Myometrial cell (primary cell): ENCODE data around the gene NUDT3. TPM values are rescaled to one million over a fixed set of nuclear protein-coding genes. Genes with fewer than 3 reads are reported as not detected.

ENCODE experiments used
- total RNA-seq: library from RNA; depleted of rRNA; stranded (reverse); fragments of >200 nt; gene quantifications from 2 replicates; pipeline ENCODE4 v1.2.3, GENCODE V29; 2015

The NUDT3 gene
- 18.2 and 22.0 TPM in 2 replicates for total RNA-seq

DNA sequence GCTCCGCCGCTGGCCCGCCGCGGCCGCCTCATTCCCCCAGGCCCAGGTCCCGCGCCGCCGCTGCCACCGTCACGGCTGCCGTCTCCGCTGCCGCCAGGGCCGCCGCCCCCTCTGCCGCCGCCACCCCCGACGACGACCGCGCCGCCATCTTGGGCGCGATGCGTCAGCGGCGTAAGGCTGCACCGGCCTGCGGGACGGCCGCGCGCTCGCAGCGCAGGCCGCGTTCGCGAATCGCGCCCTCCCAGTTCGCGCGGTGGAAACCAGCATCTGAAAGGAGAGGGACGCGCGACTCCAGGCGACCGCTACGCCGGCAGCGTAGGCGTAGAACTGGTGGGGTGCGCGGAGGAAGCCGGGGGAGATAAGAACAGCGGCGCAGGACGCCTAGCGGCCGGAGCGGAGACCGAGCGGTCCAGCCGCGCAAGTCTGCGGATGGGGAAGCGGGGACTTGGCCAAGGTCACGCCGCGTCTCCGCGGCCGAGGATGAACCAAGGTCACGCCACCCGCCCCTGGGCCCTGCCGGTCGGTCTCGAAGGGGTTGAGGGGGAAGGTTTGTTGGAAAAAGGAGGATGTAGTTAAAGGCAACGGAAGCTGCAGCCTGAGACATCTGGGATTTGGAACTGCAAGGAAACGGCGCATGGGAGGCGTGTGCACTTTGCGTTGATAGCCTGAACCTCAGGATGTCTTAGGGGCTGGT, at the start of gene NUDT3:
TSS of gene NUDT3 (minus strand) at position 173 of the 694 bp plus-strand sequence. CDS start 307 bp downstream, outside the sequence.

DNA sequence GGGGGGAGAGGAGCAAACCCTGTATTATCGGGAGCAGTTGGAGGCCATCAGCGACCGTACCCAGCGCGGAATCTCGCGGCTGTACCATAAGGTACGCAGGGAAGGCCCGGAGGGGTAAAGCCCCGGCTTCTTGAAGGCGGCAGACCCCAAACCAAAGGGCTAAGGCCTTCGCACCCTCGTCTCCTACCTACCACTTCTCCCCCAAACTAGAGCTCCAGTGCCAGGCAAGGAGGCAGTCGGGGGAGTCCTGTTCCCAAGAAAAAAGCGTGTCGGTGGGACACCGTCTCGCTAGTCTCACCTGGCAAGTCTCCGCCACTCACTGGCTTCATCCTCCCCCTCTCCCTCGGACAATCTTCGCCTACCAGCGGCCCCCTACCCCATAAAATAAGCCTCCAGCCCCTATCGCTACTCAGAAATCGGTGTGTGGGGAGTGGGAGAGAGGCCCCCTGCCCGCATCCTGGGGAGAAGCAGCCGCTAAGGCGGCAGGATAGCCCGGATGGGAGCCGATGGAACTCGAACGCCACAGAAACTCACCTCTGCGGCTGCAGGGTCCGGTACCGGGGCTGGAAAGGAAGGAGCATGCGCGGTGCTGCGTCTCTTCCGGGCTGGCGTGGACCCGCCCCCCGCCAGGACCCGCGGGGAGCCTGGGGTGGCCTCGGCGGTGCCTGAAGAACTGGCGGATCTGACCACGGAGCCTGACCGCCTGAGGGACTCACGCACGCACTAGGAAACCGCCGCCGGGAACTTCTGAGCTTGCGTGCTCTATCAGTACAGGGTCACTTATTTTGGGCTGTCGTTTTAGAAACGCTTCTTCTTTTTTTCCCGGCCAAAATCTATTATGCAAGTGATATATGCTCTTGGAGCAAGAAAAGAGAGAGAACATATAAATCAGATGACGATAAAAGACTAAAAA, 33.3 kb upstream of the NUDT3 start, which contains the start of gene RPS10:
TSS of gene RPS10 (minus strand) at position 572 of the 913 bp plus-strand sequence. CDS start 848 bp downstream, outside the sequence.

DNA sequence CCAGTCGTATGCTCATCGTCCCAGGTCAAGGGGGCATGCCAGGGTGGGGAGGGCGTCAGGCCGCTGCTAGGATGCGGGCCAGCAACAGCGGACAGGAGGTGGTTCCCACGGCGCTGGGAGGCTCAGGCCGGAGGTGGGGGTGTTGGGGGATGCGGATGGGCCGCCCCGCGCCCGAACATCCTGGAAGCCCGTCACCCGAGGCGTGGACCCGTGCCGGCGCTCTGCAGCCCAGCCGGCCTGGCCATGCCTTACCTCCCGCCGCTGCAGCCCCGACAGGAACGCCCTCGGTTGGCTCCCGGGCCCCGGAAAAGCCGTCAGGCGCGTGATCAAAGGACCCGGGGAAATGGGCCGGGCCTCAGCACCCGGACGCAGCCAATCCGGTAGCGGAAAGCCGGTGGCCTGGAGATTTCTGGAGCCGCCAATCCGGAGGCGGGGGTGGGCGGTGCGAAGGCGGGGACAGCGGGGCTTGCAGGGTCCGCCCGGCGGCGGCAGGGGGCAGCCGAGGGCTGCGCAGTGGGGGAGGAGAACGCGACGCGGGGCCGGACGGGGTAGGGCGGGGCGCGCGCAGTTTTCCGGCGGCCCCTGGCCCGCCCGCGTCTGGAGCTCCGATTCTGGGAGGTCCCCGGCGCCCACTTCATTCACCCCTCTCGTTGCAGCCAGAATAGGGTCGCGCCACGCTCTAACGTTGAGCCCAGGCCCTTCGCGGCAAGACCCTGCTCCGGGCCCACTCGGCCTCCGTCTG, 143.6 kb downstream of the NUDT3 start, which contains the start of gene SMIM29:
TSS of gene SMIM29 (minus strand) at position 280 of the 742 bp plus-strand sequence. CDS start 1,215 bp downstream, outside the sequence.

DNA sequence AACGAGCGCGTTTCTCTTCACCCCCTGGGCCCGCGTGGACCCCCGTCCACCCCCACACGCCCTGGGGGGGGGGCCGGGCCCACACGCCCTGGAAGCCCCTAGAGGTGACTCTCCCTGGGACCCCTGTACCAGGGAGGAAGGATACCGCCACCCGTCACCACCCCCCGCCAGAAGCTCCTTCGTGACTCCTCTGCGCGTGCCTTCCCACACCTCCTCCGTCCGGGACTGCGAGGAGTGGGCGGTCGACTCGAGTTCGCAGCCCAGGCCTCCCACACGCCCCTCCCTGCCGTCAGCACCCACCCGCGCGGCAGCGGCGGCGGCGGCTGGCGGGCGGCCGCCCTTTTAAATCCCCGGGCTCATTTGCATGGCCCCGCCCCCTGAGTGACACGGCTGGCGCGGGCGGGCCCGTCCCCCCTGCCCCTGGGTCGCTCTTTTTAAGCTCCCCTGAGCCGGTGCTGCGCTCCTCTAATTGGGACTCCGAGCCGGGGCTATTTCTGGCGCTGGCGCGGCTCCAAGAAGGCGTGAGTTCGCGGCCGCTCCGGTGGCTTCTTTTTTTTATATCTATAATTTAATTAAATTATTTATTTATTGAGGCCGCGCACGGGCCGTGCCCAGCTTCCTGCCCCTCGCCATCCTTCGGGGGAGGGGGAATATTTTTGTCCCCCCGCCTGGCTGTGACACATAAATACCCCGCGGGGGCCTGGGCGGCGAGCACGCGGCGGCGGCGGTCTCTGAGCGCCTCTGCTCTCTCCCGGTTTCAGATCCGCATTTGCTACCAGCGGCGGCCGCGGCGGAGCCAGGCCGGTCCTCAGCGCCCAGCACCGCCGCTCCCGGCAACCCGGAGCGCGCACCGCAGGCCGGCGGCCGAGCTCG, 155.8 kb downstream of the NUDT3 start, which contains the start of gene HMGA1:
TSS of gene HMGA1 (plus strand) at position 431 of the 873 bp plus-strand sequence. CDS start 3,908 bp downstream, outside the sequence.

Other genes starting within 250 kb of the NUDT3 start
- gene GRM4, start 246.6 kb downstream of the NUDT3 start, total RNA-seq, result not detected in 2 replicates
- 749 and 849 TPM in 2 replicates for gene HMGA1, start 155.8 kb downstream of the NUDT3 start, total RNA-seq
- 49.6 and 58.5 TPM in 2 replicates for gene SMIM29, start 143.7 kb downstream of the NUDT3 start, total RNA-seq
- 3,823 and 5,765 TPM in 2 replicates for gene RPS10, start 33.4 kb upstream of the NUDT3 start, total RNA-seq
- not detected in 2 replicates for gene PACSIN1, start 73.4 kb upstream of the NUDT3 start, total RNA-seq
- not detected in 2 replicates for gene SPDEF, start 163.7 kb upstream of the NUDT3 start, total RNA-seq